ENCODE measurements around the gene ZDHHC18. TPM values are rescaled to one million over a fixed set of nuclear protein-coding genes. Genes with fewer than 3 reads are reported as not detected.
A peak's percentile ranks its signal among the peaks of the same experiment; 100 is the strongest.

Gene ZDHHC18
- total RNA-seq, 4 donors from 2014 or later, result 9.6 to 31.7 (median 20.8) TPM

- Histone ChIP-seq H3K27me3 (no peaks in the 10 kb centered on the region), H3K9me3 (no peaks in the 10 kb centered on the region), H3K4me3 (no peak overlapping the region), H3K27ac (replicated peaks in 1 of 4) (no peak overlapping the region), H3K4me1 (peaks cover 22 to 37% (median 26%) of the 10 kb centered on the region in 4 donors), H3K36me3 (peaks cover 62 to 80% (median 76%) of the 10 kb centered on the region in 4 donors)
- TF ChIP-seq, protein P1, sequence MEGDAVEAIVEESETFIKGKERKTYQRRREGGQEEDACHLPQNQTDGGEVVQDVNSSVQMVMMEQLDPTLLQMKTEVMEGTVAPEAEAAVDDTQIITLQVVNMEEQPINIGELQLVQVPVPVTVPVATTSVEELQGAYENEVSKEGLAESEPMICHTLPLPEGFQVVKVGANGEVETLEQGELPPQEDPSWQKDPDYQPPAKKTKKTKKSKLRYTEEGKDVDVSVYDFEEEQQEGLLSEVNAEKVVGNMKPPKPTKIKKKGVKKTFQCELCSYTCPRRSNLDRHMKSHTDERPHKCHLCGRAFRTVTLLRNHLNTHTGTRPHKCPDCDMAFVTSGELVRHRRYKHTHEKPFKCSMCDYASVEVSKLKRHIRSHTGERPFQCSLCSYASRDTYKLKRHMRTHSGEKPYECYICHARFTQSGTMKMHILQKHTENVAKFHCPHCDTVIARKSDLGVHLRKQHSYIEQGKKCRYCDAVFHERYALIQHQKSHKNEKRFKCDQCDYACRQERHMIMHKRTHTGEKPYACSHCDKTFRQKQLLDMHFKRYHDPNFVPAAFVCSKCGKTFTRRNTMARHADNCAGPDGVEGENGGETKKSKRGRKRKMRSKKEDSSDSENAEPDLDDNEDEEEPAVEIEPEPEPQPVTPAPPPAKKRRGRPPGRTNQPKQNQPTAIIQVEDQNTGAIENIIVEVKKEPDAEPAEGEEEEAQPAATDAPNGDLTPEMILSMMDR (IDR thresholded peaks at IDR 0.05), result peak in 1 of 3 experiments; percentile 42
- no peak for TF ChIP-seq POLR2A (IDR thresholded peaks at IDR 0.05; ENCODE audit: low read depth)
- intact Hi-C loops (cut with DNase I), result no loop called here
- DNase-seq (ENCODE audit: extremely low spot score), result no peak
- 71% methylated on average over 1 of the region's 1 CpG for WGBS
Measured at GRCh38 chr1:26887125-26887524, 60.6 kb downstream of the ZDHHC18 start.

DNA sequence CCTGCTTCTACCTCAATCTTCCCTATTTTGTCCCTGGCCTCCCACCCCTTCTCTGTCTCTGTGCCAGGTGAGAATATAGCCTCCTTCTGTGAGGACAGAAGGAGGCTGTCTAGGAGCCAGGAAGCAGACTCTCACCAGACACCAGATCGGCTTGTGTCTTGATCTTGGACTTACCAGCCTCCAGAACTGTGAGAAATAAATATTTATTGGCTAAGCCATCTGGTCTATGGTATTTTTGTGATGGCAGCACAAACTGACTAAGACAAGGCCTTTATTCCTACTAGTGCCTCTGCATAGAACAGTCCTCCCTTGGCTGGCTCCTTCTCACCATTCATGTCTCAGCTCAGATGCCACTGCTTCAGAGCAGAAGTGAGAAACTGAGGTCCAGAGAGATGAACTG lies 61.7 kb downstream of the ZDHHC18 start:
- TF ChIP-seq POLR2A (IDR thresholded peaks at IDR 0.05; ENCODE audit: low read depth) (no peak), EP300 (IDR thresholded peaks at IDR 0.05) (no peak), POLR2AphosphoS5 (IDR thresholded peaks at IDR 0.05) (no peak)
- TF ChIP-seq, protein P1 (IDR thresholded peaks at IDR 0.05), result no peak
- Histone ChIP-seq H3K4me1 (peaks cover 22 to 37% (median 26%) of the 10 kb centered on the region in 4 donors), H3K27me3 (no peaks in the 10 kb centered on the region), H3K9me3 (no peaks in the 10 kb centered on the region), H3K36me3 (peaks cover 63 to 80% (median 76%) of the 10 kb centered on the region in 4 donors), H3K4me3 (no peak overlapping the region), H3K27ac (replicated peaks in 1 of 4) (no peak overlapping the region)
- 70% methylated on average over 1 of the region's 1 CpG for WGBS
- no peak for DNase-seq (ENCODE audit: extremely low spot score)
- intact Hi-C loops (cut with DNase I), result no loop called here

DNA sequence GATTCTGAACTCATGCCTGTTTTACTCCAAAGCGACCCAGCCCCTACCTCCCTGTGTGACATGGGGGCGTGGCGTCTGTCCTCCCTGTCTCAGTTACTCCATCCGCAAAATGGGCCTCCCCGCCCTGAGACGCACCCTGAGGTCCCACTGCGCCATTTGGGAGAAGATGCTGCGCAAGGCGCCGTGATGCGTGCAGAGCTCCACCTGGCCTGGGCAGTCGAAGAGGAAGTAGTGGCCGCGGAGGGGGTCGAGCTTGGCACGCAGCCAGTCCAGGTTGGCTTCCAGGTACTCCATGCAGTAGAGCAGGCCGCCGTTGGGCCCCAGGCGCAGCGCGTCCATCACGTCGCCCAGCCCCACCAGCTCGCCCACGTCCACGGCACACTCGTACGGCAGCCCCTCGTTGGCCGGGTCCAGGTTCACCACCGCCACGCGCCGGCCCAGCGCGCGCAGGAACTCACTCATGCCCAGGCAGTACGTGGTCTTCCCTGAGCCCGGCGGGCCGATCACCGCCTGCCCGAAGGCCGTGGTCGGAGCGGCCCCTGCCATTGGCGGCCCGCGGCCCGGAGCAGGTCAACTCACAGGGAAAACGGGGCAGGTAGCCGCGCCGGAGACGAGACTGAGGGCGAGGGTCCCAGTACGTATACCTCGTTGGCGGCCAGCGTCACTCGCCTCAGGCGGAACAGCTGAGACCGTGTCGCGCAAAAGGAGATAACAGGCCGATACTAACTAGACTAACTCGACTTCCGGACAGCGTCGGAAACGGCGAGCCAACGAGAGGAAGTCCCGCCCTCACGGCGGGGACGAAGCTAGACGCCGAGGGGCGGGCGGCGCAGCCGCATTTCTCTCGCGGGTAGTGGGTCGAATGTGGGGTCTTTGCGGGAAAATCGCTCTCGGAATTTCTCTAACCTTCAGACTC lies 63.3 kb downstream of the ZDHHC18 start, which contains the start of gene GPN2:
TSS of gene GPN2 (minus strand) at position 733 of the 916 bp plus-strand sequence. CDS start at position 546, 187 bp downstream.
- intact Hi-C loops (cut with DNase I), result no loop called here
- H3K27ac ChIP-seq (replicated peaks in 1 of 4), result peak within 1 kb of the TSS; percentile 89 to 97 (median 92)
- H3K36me3 ChIP-seq, result peaks cover 56 to 80% (median 76%) of the 10 kb centered on the region in 4 donors
- H3K4me3 ChIP-seq, result peak within 1 kb of the TSS; percentile 88 to 100 (median 90)
- peaks cover 22 to 37% (median 26%) of the 10 kb centered on the region in 4 donors for H3K4me1 ChIP-seq
- H3K9me3 ChIP-seq, result no peaks in the 10 kb centered on the region
- no peak for TF ChIP-seq EP300 (IDR thresholded peaks at IDR 0.05)
- peak; percentile 79 to 91 for TF ChIP-seq POLR2AphosphoS5 (IDR thresholded peaks at IDR 0.05)
- DNase-seq (ENCODE audit: extremely low spot score), result peak; percentile 93
- 1% methylated on average over 43 of the region's 89 CpGs for WGBS
- H3K27me3 ChIP-seq, result no peaks in the 10 kb centered on the region

GRCh38 chr1:26890467-26890796 lies 63.9 kb downstream of the ZDHHC18 start:
- peak overlapping the region; percentile 88 to 100 (median 90) for H3K4me3 ChIP-seq
- intact Hi-C loops (cut with DNase I), result no loop called here
- H3K36me3 ChIP-seq, result peaks cover 50 to 80% (median 76%) of the 10 kb centered on the region in 4 donors
- H3K4me1 ChIP-seq, result peaks cover 22 to 37% (median 26%) of the 10 kb centered on the region in 4 donors
- no peaks in the 10 kb centered on the region for H3K9me3 ChIP-seq
- peak overlapping the region; percentile 89 to 97 (median 92) for H3K27ac ChIP-seq (replicated peaks in 1 of 4)
- 0% methylated on average over 10 of the region's 12 CpGs for WGBS
- no peaks in the 10 kb centered on the region for H3K27me3 ChIP-seq
- DNase-seq (ENCODE audit: extremely low spot score), result no peak
- TF ChIP-seq EP300 (IDR thresholded peaks at IDR 0.05) (no peak), POLR2AphosphoS5 (IDR thresholded peaks at IDR 0.05) (no peak), POLR2A (IDR thresholded peaks at IDR 0.05; ENCODE audit: low read depth) (no peak)
- TF ChIP-seq, protein P1 (IDR thresholded peaks at IDR 0.05), result no peak

- Histone ChIP-seq H3K27me3 (no peaks in the 10 kb centered on the region), H3K9me3 (no peaks in the 10 kb centered on the region), H3K4me1 (peaks cover 18 to 30% (median 24%) of the 10 kb centered on the region in 4 donors), H3K36me3 (peaks cover 41 to 81% (median 70%) of the 10 kb centered on the region in 4 donors), H3K27ac (replicated peaks in 1 of 4) (no peak overlapping the region), H3K4me3 (no peak overlapping the region)
- no peak for DNase-seq (ENCODE audit: extremely low spot score)
- TF ChIP-seq POLR2A (IDR thresholded peaks at IDR 0.05; ENCODE audit: low read depth) (no peak), EP300 (IDR thresholded peaks at IDR 0.05) (no peak), POLR2AphosphoS5 (IDR thresholded peaks at IDR 0.05) (no peak)
- TF ChIP-seq, protein P1 (IDR thresholded peaks at IDR 0.05), result no peak
- intact Hi-C loops (cut with DNase I), result no loop called here
- WGBS, result 92% methylated on average over 13 of the region's 13 CpGs
Measured at GRCh38 chr1:26894263-26894662, 67.8 kb downstream of the ZDHHC18 start.
